ENCODE measurements around the gene OSBPL1A. TPM values are rescaled to one million over a fixed set of nuclear protein-coding genes. Genes with fewer than 3 reads are reported as not detected.

Gene OSBPL1A
- total RNA-seq, 1 donor: 23.3 TPM

DNA sequence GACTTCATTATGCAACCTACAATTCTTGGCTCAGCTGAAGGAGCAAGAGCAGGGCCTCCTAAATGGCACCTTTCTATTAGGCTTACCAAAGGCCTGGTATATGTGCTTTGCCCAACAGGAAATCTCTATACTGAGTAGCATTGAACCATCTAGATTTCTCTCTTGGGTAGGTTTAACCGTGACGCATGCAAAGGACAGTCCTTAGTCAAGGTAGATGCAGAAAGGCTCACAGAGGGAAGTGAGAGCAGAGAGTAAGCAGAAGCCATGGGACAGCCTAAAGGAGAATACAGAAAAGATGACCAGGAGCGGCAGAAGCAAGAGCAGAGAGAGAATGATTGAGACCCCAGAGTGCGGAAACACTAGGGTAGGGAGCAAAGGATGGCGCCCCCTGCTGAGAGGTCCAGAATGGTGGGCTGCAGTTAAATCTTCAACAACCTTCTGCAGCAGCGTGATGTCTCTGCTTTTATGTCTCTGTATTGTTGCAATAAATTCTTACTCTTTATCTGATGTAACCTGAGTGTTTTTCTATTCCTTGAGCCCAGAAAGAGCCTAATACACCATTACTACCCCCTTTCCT lies 4.7 kb upstream of the OSBPL1A start:
- no peak overlapping the region for H3K4me3 ChIP-seq (ENCODE audit: low read depth, low read length)
- TF ChIP-seq, protein P1, sequence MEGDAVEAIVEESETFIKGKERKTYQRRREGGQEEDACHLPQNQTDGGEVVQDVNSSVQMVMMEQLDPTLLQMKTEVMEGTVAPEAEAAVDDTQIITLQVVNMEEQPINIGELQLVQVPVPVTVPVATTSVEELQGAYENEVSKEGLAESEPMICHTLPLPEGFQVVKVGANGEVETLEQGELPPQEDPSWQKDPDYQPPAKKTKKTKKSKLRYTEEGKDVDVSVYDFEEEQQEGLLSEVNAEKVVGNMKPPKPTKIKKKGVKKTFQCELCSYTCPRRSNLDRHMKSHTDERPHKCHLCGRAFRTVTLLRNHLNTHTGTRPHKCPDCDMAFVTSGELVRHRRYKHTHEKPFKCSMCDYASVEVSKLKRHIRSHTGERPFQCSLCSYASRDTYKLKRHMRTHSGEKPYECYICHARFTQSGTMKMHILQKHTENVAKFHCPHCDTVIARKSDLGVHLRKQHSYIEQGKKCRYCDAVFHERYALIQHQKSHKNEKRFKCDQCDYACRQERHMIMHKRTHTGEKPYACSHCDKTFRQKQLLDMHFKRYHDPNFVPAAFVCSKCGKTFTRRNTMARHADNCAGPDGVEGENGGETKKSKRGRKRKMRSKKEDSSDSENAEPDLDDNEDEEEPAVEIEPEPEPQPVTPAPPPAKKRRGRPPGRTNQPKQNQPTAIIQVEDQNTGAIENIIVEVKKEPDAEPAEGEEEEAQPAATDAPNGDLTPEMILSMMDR (IDR thresholded peaks at IDR 0.05; ENCODE audit: insufficient read depth, low read depth, low read length): peak; percentile 27
- no peak for DNase-seq (ENCODE audit: low read depth)

DNA sequence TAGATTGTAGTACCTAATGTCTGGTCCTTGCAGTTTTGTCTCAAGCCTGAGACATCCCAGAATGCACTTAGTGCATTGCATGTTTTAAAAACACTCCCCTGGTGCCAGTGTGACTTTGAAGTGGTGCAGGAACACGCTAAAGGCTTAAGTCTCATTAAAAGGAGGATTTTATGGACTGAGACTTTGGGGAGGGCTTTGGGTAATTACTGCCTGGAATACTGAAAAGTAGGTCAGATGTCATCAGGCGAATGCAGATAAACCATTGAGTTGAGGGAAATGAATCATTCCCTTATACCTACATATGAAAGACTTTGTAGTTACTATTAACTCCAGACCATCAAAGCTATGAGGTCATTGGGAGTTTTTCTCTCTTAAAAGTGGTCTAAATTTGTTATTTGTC lies 3.0 kb upstream of the OSBPL1A start:
- no peak overlapping the region for H3K4me3 ChIP-seq (ENCODE audit: low read depth, low read length)
- DNase-seq (ENCODE audit: low read depth): peak; percentile 11
- TF ChIP-seq, protein P1 (IDR thresholded peaks at IDR 0.05; ENCODE audit: insufficient read depth, low read depth, low read length): no peak

DNA sequence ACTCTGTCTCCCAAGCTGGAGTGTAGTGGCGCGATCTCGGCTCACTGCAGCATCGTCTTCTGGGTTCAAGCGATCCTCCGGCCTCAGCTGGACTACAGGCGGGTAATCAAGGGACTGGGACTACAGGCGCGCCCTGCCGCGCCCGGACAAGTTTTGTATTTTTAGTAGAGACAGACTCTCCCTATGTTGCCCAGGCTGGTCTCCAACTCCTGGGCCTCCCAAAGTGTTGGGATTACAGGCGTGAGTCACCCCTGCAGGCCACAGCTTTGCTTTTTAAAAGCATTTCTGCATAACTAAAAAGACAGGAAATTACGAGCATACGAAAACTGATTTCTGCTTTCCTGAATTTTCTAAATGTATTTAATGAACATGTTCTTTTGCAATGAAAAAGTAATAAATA lies 916 bp upstream of the OSBPL1A start:
- peak overlapping the region; percentile 72 for H3K4me3 ChIP-seq (ENCODE audit: low read depth, low read length)
- peak; percentile 67 for DNase-seq (ENCODE audit: low read depth)
- TF ChIP-seq, protein P1 (IDR thresholded peaks at IDR 0.05; ENCODE audit: insufficient read depth, low read depth, low read length): no peak

DNA sequence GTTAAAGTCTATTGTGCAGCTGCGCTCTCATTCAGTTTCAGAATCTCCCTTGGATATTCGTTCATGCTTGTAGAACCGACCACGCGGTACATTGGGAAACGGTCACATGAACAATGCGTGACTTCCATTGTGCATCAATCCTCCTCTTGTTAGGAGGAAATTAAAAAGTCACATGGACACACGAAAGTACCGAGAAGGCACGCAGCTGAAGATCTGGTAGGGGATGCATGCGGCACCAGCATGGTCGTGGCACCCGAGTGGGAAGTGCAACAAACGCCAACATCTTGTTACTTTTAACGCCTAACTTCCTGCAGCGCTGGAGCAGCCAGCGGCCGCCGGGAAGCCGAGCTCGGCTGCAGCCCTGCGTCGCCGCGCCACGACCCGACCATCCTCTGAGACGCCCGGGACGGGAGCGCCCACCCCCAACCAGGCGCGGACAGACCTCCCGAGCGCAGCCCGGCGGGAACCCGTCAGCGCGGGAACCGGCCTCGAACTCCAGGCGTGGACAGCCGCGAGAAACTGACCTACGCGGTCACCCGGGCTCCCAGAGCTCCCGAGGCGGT lies 412 bp downstream of the OSBPL1A start:
- peak; percentile 82 for DNase-seq (ENCODE audit: low read depth)
- TF ChIP-seq, protein P1 (IDR thresholded peaks at IDR 0.05; ENCODE audit: insufficient read depth, low read depth, low read length): no peak

DNA sequence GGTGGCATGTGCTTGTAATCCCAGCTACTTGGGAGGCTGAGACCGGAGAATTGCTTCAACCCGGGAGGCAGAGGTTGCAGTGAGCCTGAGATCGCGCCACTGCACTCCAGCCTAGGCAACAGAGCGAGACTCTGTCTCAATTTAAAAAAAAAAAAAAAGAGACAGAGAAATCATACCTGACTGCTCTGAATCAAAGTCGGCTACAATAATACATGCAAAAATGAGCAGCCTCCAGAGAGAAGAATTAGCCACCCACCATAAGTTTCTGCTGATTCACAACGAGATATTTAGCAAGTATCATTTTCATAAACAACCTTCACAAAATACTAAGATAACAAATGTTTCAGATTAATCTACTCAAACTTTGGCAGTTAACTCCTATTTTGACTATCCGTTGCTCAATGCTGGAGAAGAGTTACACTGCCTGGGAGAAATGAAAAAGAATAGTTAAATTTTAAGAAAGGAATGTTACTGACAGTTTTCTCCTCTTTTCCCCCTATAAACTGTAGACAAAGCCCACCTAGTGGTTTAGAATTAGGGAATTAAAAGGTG lies 1.5 kb downstream of the OSBPL1A start:
- no peak overlapping the region for H3K4me3 ChIP-seq (ENCODE audit: low read depth, low read length)
- TF ChIP-seq, protein P1 (IDR thresholded peaks at IDR 0.05; ENCODE audit: insufficient read depth, low read depth, low read length): no peak
- DNase-seq (ENCODE audit: low read depth): peak; percentile 11

More for the DNA sequence above, 412 bp downstream of the OSBPL1A start:
- peak overlapping the region; percentile 72 for H3K4me3 ChIP-seq (ENCODE audit: low read depth, low read length)

DNA sequence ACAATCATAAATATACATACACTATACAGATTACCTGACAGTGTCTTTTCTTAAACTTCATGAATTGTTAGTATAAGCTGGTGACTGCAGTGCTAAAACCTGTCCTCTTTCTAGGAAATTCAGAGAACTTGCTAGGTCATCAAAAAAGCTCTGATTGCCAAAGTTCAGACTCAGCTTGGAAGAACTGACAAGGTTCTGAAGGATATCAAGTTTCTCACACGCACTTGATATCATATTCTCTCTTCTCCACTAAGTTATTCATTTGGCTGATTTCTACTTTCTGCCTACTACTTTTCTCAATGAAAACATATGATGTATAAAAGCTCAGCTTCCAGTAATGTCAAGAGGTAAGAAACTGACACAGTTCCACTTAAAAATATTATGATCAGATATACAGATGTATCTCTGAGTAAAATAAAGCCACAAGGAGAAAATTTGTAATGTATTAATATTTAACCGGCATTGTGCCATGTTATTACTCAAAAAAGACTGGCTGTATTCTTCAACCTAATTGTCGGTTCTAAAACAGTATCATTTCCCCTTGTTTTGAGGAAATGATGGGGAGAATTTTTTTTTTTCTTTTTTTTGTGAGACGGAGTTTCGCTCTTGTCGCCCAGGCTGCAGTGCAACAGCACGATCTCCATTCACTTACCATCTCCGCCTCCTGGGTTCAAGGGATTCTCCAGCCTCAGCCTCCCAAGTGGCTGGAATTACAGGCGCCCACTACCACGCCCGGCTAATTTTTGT lies 2.4 kb downstream of the OSBPL1A start:
- DNase-seq (ENCODE audit: low read depth): no peak
- TF ChIP-seq, protein P1 (IDR thresholded peaks at IDR 0.05; ENCODE audit: insufficient read depth, low read depth, low read length): no peak
- no peak overlapping the region for H3K4me3 ChIP-seq (ENCODE audit: low read depth, low read length)

All from fibroblast of villous mesenchyme (primary cell).